GM13976 (cell line): ENCODE measurements around the gene SYCE1L.
"Not testable (repeated sequence)": the region's sequence is repeated elsewhere in the genome, so short reads cannot be mapped to it uniquely, and the experiment has no call there.

ENCODE experiments used
- DNase-seq: peaks from one replicate; pipeline ENCODE4 v3.0.0; 2012; ENCODE audit warnings: low spot score
- CTCF ChIP-seq: IDR thresholded peaks from 2 replicates; pipeline ENCODE4 v1.5.1; 2012; ENCODE audit warnings: borderline replicate concordance, mild to moderate bottlenecking; ENCODE audit not compliant: insufficient read depth; ENCODE audit errors: extremely low read depth, missing control alignments, control extremely low read depth
- in situ Hi-C: fragments of 300-500 bp; cut with MboI; formaldehyde crosslinking; loops from one replicate; pipeline ENCODE4 v1.12.0; 2022; ENCODE audit warnings: low sequenced_read_pairs, mixed read lengths, inconsistent platforms; ENCODE audit not compliant: unreplicated experiment

Gene SYCE1L

GRCh38 chr16:77169650-77170236 is 29.5 kb upstream of the SYCE1L start:
- in situ Hi-C loops: loop anchor here (25.0 kb wide), 2 partner anchors 507 to 1382 kb away; no protein-coding TSS in a partner anchor
- DNase-seq: peak; percentile 40
- peak; percentile 56 for TF ChIP-seq CTCF

GRCh38 chr16:77170805-77171204 is 28.4 kb upstream of the SYCE1L start:
- DNase-seq: no peak
- in situ Hi-C loops: loop anchor here (25.0 kb wide), 2 partner anchors 509 to 1384 kb away; no protein-coding TSS in a partner anchor
- no peak for TF ChIP-seq CTCF

GRCh38 chr16:77171745-77172635 is 27.2 kb upstream of the SYCE1L start:
- peak; percentile 62 for TF ChIP-seq CTCF
- in situ Hi-C loops: loop anchor here (25.0 kb wide), 2 partner anchors 510 to 1385 kb away; no protein-coding TSS in a partner anchor
- peak; percentile 53 for DNase-seq

- DNase-seq: no peak
- in situ Hi-C loops: loop anchor here (25.0 kb wide), 2 partner anchors 511 to 1386 kb away; no protein-coding TSS in a partner anchor
- TF ChIP-seq CTCF: no peak
Observed at GRCh38 chr16:77172951-77173350, 26.3 kb upstream of the SYCE1L start.

- in situ Hi-C loops: loop anchor here (25.0 kb wide), 1 partner anchor 1721 kb away; the partner anchor contains the start of gene TMEM170A
- TF ChIP-seq CTCF: no peak
- no peak for DNase-seq
Observed at GRCh38 chr16:77183137-77183536, 16.1 kb upstream of the SYCE1L start.

GRCh38 chr16:77186298-77186697 is 12.9 kb upstream of the SYCE1L start:
- DNase-seq: not testable (repeated sequence)
- in situ Hi-C loops: loop anchor here (25.0 kb wide), 1 partner anchor 1724 kb away; the partner anchor contains the start of gene TMEM170A

- DNase-seq: no peak
- TF ChIP-seq CTCF: no peak
- in situ Hi-C loops: loop anchor here (25.0 kb wide), 1 partner anchor 1728 kb away; the partner anchor contains the start of gene TMEM170A
Observed at GRCh38 chr16:77190190-77190477, 9.1 kb upstream of the SYCE1L start.
